Measurements from ENCODE around the gene AGRN.

GRCh38 chr1:1033731-1034438, 14.0 kb downstream of the AGRN start:
- TF ChIP-seq CTCF (IDR thresholded peaks at IDR 0.05) = no peak
- no peak for TF ChIP-seq POLR2A (IDR thresholded peaks at IDR 0.05)
- no peak for TF ChIP-seq EP300 (IDR thresholded peaks at IDR 0.05)
